Gastroesophageal sphincter (tissue), 3 donors: ENCODE measurements around the gene IL1RAP.

ENCODE experiments used
- CTCF ChIP-seq, 4 experiments: fragments of 200-600 bp in 2 of 4; fragments of 450-650 bp in 2 of 4; sonication (generic) in 1 of 4; IDR thresholded peaks; one replicate each; pipeline ENCODE4 v1.5.1; 2017 to 2019; ENCODE audit warnings: antibody characterized with exemption in 4 of 4, mild to moderate bottlenecking in 2 of 4, moderate library complexity in 2 of 4
- POLR2A ChIP-seq, 2 donors: fragments of 450-650 bp; IDR thresholded peaks; one replicate each; pipeline ENCODE4 v1.6.1; 2017; ENCODE audit warnings: antibody characterized with exemption in 2 of 2, mild to moderate bottlenecking in 2 of 2, moderate library complexity in 1 of 2

- TF ChIP-seq POLR2A (IDR thresholded peaks at IDR 0.05) (no peak), CTCF (IDR thresholded peaks at IDR 0.05) (no peak)
Observed at GRCh38 chr3:190545191-190545590, 31.3 kb downstream of the IL1RAP start.
